ELF-1 (cell line): ENCODE measurements around the gene GDA.

Source experiments
- DNase-seq: peaks from one replicate; pipeline ENCODE4 v3.0.0-alpha.2; 2016; ENCODE audit warnings: low read depth, low spot score

GDA gene

DNA sequence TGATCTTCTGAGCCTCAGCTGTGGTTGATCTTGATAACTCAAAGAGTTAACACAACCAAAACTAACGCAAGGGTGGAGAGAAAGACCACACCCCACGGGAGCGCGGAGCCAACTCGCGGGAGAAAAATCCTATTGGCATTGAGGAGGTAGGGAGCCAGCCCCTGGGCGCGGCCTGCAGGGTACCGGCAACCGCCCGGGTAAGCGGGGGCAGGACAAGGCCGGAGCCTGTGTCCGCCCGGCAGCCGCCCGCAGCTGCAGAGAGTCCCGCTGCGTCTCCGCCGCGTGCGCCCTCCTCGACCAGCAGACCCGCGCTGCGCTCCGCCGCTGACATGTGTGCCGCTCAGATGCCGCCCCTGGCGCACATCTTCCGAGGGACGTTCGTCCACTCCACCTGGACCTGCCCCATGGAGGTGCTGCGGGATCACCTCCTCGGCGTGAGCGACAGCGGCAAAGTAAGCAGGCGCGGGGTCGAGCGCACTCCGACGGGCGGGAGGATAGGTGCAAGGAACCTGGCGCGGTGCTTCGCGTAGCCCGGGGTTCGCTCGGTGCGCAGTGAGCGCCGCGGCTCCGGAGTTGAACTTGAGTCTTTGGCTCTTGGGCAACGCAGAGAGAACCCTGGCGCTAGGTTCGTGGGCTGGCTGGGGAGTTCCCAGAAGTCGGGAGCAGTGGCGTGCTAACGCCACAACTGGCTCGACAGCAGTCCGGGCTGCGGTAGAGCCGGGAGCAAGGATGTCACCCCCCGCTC lies at the start of gene GDA:
TSS of gene GDA (plus strand) at position 210 of the 745 bp plus-strand sequence. CDS start at position 330, 120 bp downstream.
- peak; percentile 65 for DNase-seq

DNA sequence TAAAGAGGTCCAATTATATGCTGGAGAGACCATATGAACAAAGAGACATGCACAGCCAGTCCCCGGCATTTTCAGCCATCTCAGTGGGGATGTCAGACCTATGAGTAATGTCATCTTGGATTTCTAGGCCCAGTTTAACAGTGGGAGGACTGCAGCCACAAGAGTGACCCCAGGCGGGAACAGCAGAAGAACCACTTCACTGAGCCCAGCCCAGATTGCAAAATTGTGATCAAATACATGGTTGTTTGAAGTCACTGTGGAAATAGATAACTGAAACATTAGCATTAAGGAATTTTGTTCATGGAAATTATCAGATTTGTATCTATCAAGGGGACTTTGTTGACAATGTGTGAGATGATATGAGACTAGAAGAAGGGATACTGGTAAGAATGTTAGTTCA lies 46.7 kb upstream of the GDA start:
- no peak for DNase-seq

DNA sequence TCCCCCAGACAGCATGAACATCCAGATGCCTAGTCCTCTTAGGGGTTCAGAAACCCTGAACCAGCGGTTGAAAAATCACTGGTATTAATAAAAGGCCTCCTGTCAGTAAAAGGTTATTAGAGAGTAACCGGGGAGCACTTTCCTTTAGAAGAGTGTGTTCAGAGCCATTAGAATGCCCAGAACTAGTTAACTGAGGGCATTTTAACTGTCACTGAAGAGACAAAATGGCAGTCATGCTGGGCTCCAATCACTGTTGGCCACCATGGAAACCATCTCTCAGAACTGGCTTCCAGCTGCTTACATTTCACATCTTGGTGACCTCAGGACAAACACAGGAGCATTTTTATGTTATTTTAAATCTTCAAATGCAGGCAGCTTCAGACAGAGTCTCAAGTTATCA lies 36.2 kb upstream of the GDA start:
- DNase-seq: no peak

DNA sequence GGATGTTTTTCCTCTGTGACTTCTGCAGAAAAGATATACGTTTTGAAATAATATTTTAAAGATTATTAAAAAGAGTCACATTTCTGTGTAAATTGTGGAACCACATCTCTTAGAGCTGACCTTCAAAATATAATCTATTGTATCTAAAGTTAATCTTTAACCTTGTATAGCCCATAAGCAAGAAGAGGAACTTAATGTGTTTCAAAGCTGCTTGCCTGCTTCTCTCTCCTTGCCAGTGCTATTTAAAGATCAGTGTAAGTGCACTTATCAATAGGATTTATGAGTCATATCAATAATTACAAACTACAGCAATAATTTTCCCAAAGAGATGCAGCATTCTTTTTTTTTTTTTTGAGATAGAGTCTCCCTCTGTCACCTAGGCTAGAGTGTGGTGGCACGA lies 29.4 kb upstream of the GDA start:
- DNase-seq: no peak

DNA sequence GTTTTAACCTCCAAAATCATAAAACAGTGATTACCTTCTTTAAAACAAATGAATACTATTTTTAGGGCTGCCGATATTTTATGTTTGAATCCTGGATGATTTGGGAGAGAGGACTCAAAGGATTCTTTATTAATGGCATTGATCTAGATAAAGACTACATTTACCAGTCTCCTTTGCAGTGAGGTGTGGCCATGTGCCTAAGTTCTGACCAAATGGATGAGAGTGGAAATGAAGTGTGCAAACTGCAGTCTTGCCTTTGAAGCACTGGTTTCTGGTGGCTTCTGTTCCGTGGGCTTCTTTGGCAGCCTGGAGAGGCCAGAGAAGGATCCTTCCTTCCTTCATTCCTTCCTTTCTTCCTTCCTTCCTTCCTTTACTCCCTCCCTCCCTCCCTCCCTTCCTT lies 24.3 kb upstream of the GDA start:
- DNase-seq: no peak

DNA sequence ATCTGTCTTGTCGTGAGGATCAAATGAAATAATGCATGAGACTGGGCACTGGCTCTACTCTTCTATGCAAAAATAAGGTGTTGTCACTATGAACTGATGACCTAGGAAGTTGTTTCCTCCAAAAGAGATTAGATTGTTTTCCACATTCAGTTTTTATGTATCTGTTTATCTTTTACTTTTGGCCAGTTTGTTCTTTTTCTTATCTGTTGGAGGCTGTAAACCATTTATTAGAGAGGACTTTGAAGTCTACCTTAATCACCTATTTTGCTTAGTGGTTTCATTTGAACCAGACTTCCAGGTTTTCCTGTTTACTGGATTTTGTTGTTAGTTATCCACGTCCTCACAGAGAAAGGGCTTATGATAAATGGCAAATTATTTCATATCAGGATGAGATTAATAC lies 21.5 kb upstream of the GDA start:
- DNase-seq: no peak

DNA sequence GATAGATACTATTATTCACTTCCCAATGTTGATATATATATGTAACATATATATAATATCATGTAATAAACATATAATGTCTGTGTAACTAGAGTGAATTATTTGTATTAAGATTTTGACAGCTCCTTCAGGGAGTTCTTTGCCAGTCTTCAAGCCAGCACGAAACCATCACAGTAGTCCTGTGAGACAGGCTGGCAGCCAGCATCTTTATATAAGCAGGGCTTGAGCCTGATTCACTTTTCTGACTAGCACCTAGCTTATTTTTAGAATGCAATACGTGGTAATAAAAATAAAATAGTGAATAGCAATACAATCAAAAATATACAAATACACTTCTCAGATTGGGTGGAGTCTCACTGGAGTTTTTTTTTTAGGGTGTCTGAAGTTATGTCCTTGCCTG lies 20.7 kb upstream of the GDA start:
- DNase-seq: no peak

DNA sequence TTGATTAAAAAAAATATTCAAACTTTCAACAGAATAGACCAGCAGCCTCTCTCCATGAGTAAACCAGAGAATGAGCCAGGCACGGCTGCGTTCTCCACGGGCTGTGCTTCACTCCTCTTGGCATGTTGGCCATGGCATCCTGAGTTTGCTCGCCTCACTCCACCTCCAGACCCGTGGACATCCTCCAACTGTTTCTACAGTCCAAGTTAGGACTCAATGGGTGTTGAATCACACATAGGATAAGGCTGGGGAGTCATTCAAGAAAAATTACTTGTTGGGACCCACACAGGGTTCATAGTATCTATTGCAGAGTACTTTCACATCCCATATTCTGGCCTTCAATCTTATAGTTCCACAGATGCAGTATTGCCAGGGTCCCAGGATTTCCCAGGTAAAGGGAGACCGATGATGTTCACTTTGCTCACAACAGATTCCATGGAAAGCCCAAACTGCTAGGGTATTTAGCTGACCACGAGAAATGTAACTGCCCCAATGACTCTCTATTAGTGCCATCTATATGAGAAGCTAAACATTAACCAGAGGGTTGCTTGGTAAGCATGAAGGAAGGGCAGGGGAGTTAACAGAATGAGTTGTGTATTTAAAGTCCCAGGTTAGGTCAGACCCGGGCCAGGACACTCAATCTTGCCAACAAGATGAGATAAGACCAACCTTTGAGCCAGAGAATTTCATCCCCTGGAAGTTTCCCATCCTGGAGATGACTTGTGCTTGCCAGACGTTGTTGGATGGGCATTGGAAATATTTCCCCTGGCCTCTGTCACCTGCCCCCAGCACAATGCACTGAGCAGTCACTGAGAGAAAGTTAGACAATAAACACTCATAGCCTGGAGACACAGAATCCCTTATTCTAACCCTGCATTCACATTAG lies 19.7 kb upstream of the GDA start:
- DNase-seq: no peak

DNA sequence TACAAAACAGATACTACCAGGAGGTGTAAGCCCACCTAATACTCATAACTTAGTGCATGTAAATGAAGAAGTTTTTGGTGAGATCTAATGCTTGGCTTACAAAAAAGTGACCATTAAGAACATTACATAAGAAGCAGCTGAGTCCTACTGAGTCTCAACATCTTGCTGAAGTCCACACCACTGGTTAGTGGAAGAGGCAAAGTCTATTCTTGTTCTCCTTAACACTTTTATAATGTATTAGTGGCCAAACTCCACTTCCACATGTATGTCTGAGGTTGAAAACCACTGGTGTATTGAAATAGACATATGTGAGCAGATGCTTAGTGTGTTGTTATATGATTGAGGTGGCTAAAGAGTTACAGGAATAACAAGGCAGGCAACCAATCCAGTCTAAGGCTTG lies 18.9 kb upstream of the GDA start:
- DNase-seq: no peak

DNA sequence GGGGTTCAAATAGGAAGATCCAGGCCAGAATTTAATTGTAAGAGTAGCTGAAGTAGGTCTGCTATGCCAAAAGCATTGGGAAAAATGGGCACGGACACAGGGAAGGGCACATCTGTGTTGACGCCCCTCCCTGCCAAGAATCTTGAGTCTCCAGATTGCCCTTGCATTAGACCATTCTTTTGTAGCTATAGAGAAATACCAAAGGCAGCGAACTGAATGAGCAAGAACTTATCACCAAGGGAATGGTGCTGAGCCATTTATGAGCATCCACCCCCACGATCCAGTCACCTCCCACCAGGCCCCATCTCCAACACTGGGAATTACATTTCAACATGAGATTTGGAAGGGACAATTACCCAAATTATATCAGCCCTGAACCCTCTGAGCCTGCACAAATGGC lies 18.0 kb upstream of the GDA start:
- DNase-seq: no peak

DNA sequence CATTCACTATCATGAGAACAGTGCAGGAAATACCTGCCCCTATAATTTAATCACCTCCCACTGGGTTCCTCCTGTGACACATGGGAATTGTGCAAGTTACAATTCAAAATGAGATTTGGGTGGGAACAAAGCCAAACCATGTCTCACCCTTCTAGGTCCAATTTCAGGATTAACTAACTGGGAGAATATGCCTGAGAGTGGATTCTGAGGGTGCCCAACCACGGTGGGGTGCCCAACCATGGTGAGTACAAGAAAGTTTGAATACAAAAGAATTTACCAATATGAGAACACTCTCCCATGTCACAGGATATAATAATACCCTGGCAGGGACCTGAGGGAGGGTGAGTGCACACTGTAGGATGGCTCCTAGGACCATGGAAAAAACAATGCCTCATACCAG lies 17.2 kb upstream of the GDA start:
- DNase-seq: no peak

DNA sequence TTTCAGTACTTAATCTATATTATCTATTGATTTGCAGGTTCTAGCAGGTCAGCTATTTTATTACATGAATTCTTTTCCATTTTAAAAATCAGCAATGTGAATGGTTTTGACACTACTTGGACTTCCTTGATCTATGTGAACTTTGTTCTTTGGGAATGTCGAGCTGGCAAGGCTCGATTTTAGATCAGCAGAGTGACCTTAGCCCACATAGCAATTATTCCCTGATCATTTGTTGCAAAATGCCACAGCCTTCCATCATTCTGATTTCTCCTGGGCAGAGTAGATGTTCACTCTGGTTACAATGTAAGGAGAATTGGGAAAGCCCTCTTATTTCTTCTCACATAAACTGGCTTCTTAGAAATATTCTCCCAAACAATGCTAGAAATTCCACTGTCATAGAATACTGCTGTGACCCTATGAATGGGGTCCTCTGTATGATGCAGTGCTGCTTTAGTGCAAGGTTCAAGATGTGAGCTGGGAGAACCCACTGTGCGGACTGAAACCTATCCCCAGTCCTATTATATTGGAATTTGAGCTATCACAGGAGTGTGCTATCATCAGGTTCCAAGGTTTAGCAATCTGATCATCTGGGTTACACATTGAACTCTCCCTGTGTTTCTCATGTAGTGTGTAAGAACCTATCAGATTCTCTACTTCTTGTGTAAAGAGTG lies 15.7 kb upstream of the GDA start:
- DNase-seq: no peak

DNA sequence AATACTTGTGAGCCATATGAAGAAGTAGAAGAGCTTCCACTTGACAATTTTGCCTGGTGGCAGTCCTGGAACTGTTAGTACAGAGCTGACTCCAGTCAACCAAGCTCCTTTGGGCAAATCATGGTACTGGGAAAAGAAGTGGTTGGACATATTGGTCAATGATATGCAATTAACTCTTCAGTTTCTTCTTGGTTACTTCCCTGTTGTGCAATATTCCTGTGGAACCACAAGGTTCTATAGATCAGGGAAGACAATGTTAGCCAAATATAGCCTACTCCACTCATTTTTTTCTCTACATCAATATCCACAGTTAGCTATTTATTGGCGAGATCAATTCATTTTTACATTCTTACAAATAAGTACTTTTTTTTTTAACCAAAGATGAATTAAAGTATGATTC lies 14.4 kb upstream of the GDA start:
- DNase-seq: no peak

DNA sequence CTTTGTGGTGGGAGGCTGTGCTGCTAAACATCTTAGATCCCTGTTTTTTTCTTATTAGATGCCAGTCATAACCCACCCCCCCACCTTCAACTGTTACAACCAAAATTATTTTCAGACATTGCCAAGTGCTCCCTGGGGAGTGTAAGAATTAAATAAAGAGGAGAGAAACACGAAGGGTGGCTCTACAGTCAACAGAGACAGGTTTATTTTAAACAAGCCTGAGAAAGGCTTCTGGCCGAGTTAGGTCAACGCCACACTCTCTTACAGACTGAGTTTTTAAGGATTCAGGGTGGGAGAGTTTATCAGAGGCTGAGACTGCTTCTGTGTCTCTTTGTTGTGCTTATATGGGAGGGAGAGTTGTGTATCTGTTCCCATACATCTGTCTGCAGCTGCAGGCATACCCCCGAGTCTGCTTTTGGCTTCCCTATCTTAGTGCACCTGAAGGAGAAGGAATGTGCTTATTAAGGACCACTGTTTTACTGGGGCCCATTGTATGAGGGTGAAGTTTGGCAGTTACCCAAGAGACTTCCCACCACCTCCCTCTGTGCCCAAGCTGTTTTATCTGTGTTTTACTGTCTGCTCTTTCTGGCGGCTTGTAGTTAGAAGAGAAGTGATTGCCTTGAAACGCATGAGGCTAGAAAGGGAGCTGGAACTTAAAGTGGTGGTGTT lies 11.4 kb upstream of the GDA start:
- DNase-seq: no peak

DNA sequence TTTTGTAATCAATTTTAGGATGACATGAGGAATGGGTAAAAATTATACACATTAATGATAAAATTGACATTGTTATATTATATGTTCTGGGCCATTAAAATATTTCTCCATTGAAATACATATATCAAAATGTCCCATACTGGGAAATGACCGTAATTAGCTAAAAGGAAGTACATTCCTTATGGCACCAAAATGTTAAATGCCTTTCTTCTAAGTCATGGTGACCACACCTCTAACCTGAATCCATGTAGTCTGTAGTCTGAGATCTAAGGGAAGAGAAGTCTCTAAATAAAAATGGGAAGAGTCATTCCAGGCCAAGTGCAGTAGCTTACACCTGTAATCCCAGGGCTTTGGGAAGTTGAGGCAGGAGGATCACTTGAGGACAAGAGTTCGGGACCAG lies 10.0 kb upstream of the GDA start:
- DNase-seq: no peak

DNA sequence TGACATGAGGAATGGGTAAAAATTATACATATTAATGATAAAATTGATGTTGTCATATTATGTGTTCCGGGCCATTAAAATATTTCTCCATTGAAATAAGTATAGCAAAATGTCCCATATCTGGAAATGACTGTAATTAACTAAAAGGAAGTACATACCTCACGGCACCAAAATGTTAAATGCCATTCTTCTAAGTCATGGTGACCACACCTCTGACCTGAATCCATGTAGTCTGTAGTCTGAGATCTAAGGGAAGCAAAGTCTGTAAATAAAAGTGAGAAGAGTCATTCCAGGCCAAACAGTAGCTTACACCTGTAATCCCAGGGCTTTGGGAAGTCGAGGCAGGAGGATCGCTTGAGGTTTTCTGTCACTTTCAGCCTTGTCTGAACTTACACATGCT lies 8.7 kb upstream of the GDA start:
- DNase-seq: no peak

DNA sequence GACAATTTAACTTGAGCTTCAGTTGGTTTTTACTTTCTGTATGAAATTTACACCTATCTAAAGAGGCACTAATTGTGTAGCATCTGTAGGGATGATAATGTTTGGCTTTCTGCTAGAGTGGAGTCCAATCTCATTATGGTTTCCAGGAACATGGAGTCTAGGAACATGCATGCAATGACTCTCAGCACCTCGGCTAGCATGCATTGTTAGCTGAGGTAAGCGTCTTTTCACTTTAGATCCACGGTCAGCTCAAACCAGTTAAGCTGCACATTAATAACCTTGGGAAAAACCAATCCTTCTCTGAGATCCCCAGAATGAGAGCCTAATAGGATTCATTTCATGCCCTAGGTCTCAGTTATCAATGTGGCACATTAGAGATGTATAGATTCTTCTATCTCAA lies 7.8 kb upstream of the GDA start:
- DNase-seq: no peak

DNA sequence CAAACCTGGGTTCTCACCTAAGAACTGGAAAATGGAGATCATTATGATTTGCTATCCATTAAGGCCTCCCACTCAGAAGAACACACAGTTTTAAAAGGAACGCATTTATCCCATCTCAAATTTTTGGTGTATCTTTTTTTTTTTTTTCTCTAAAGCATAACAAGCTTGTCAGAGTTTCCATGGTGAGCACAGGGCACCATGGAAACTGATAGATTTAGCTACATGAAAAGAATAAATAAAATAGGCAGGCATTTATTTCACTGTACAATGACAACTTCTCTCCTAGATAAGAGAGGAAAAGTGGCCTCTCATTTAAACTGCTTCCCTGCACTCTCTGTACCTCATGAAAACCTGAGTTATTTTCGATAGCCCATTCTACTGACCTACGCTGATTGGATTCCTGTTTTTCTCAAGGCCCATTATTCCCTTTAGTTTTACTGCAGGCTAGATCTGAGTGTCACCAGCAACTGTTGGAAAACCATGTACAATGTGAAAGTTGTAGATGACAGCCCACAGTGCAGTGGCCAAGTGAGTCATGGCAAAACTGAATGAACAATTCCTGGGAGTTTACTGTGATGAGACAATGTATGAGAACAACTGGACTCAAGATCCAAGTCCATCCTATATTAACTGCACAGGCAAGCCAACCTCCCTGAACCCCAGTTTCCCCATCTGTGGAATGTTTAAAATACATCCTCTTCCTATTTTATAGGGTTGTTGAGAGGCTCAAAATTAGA lies 4.3 kb upstream of the GDA start:
- no peak for DNase-seq

DNA sequence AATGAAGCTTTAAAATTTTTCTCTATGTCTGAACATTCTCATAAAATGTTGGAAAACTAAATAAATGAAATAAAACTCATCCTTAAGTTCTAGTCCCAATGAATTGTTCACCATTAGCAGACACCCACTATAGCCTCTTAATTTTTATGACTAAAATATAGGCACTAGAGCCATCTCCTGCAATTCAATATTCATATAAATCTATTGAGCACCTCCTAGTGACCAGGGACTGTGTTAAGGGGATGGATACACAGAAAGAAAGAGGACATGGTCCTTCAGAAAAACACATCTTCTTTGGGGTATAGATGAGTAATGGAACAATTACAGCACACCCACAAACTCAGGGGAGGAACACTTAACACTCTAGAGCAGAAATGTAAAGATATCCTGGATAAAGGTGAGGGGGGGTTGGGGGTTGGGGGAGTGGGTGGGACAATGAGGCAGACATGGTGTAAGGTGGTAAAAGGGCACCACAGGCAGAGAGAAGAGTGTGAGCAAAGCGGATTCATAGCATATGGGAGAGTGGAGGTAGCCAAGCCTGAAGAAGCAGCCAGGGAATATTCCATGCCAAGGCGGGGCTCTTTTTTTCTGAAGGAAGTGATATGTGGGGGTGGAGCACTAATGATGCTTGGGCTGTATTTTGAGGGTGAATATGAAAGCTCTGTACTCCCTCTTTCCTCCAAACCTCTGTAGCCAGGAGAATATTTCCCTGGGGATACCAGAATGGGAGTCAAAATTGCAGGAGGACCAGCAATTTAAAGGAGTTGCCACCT lies 3.3 kb upstream of the GDA start:
- DNase-seq: no peak

DNA sequence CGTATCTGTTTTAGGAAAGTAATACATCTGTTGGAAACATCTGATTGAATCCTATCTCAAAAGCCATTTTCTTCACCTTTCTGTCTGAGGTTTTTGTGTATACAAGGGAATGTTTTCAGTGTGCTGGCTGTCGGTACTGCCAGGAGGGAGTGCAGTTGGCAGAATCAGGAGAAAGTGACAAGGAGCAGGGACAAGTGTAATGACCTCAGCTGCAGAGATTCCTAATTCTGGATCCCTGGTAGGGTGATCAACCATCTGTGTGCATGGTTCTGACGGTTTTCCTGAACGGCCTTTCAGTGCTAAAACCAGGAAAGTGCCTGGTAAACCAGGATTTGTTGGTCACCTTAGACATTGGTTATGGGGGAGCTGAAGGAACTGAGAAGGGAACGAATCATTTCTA lies 1.6 kb upstream of the GDA start:
- no peak for DNase-seq

DNA sequence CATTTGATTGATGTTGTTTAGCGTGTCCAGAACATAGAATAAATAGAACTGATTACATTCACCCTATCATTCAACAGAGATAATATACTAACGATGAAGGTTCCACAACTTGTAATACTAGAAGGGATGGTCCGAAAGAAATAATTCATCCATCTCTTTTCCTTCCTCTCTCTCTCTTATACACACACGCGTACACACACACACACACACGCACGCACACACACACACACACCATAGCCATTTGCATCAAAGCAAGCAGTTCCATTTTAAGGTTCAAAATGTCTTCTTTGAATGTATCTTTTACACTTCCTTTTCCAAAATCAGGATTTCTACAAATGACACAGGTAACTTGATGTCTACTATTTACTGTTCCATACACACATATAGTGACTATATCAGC lies 887 bp downstream of the GDA start:
- DNase-seq: no peak
